ENCODE measurements around the gene IVL. TPM values are rescaled to one million over a fixed set of nuclear protein-coding genes. Genes with fewer than 3 reads are reported as not detected.

Gene IVL
- total RNA-seq, 1 donor from 2014 or later, result not detected

GRCh38 chr1:152940614-152941013 is 32.3 kb downstream of the IVL start:
- ATAC-seq (ENCODE audit: poor library complexity) (no peak), DNase-seq (no peak)
- intact Hi-C loops (cut with DNase I), result no loop called here

DNA sequence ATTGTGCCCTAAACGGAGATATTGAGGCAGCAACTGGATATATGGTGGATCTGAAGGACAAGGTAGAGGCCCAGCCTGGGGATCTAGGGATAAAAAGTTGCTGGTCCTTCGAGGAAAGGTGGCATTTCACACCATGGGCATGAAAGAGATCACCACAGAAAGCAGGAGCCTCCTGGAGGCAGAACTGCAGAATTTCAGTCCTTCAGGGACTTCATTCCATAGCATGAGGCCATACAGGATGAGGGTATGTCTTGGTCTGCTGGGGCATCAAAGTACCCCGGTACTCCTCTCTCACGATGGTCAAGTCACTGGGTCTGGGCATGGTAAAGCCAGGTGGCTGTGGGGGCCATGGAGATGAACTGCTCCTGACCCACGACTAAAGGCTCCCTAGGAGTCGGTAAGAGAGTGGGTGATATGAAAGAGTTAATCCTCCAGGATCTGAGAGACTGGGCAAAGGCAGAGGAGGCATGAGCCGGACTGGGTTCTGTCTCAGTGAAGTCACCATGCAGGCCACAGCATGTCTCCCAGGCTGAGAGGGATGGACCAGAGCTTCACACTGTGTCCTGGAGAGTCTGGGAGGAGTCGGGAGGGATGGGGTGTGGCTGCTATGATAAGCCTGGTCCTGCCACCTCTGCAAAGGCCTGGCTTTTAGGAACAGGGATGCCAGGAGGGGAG is 32.8 kb downstream of the IVL start:
- intact Hi-C loops (cut with DNase I), result no loop called here
- no peak for ATAC-seq (ENCODE audit: poor library complexity)
- DNase-seq, result no peak

- no peak for ATAC-seq (ENCODE audit: poor library complexity)
- intact Hi-C loops (cut with DNase I), result no loop called here
- DNase-seq, result no peak
Measured at GRCh38 chr1:152942161-152942560, 33.8 kb downstream of the IVL start.

GRCh38 chr1:152946248-152946647 is 37.9 kb downstream of the IVL start:
- no peak for DNase-seq
- ATAC-seq (ENCODE audit: poor library complexity), result no peak
- intact Hi-C loops (cut with DNase I), result no loop called here

- ATAC-seq (ENCODE audit: poor library complexity), result no peak
- intact Hi-C loops (cut with DNase I), result no loop called here
- DNase-seq, result no peak
Measured at GRCh38 chr1:152946651-152947256, 38.4 kb downstream of the IVL start, which contains the start of gene SPRR5. Gene SPRR5, plus strand, starts transcription at chr1:152947206. Its CDS starts 1,349 bp downstream, at chr1:152948555.

GRCh38 chr1:152951711-152952110 is 43.4 kb downstream of the IVL start:
- intact Hi-C loops (cut with DNase I), result no loop called here
- ATAC-seq (ENCODE audit: poor library complexity) (no peak), DNase-seq (no peak)

- intact Hi-C loops (cut with DNase I), result no loop called here
- DNase-seq (no peak), ATAC-seq (ENCODE audit: poor library complexity) (no peak)
Measured at GRCh38 chr1:152953761-152954160, 45.4 kb downstream of the IVL start.

DNA sequence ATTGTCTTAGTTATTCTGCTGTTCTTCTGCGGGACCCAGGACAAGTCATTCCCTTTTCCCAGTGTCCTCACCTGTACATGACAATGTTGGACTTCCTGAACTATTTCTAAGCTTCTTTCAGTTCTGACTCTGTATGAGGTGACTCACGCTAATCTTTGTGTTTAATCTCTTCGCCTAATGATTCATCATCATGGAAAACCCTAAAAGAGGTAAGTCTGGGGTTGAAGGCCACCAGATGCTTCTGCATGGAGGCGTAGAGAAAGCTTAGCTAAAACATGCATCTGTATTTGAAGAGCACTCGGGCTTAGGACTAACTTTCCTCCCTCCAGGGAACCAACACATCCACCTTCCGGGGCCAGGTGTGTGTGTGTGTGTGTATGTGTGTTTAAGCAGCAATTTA is 46.1 kb downstream of the IVL start:
- DNase-seq, result no peak
- no peak for ATAC-seq (ENCODE audit: poor library complexity)
- intact Hi-C loops (cut with DNase I), result no loop called here

- ATAC-seq (ENCODE audit: poor library complexity) (no peak), DNase-seq (no peak)
- intact Hi-C loops (cut with DNase I), result no loop called here
Measured at GRCh38 chr1:152957561-152957960, 49.2 kb downstream of the IVL start.

DNA sequence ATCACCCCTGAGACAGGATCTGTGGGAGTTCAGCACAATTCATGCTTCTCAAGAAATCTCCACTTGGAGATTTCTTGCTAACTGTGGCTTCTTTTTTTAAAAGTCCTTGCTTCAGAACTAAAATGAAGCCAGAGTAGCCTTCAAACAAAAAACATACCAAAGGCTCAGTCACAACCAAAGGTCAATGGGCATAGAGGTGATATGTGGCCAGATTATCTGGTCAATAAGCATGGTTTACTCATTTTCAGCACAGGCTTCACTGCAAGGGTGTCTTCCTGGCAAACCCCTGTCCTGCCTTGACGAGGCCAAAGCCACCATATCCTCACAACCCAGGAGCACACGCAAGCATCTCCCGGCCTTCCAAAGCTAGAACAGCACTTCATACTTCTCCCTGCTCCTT is 50.9 kb downstream of the IVL start:
- DNase-seq, result no peak

GRCh38 chr1:152959801-152960451 is 51.6 kb downstream of the IVL start:
- no peak for ATAC-seq (ENCODE audit: poor library complexity)
- DNase-seq, result no peak
- intact Hi-C loops (cut with DNase I), result no loop called here

More for the DNA sequence above, 50.9 kb downstream of the IVL start:
- ATAC-seq (ENCODE audit: poor library complexity), result no peak
- intact Hi-C loops (cut with DNase I), result no loop called here

GRCh38 chr1:152960452-152961044 is 52.2 kb downstream of the IVL start:
- no peak for DNase-seq
- no peak for ATAC-seq (ENCODE audit: poor library complexity)
- intact Hi-C loops (cut with DNase I), result no loop called here

Other genes starting within 250 kb of the IVL start
- gene LCE2D, start 245.2 kb upstream of the IVL start, total RNA-seq, result not detected
- not detected for gene LCE2C, start 233.3 kb upstream of the IVL start, total RNA-seq
- not detected for gene LCE2B, start 222.4 kb upstream of the IVL start, total RNA-seq
- gene LCE2A, start 210.2 kb upstream of the IVL start, total RNA-seq, result not detected
- not detected for gene LCE4A, start 200.4 kb upstream of the IVL start, total RNA-seq
- gene KPRP, start 150.5 kb upstream of the IVL start, total RNA-seq, result not detected
- not detected for gene LCE1F, start 133.4 kb upstream of the IVL start, total RNA-seq
- gene LCE1E, start 122.3 kb upstream of the IVL start, total RNA-seq, result not detected
- gene LCE1D, start 111.8 kb upstream of the IVL start, total RNA-seq, result not detected
- gene LCE1C, start 101.9 kb upstream of the IVL start, total RNA-seq, result not detected
- gene LCE1B, start 96.6 kb upstream of the IVL start, total RNA-seq, result not detected
- not detected for gene LCE1A, start 81.1 kb upstream of the IVL start, total RNA-seq
- not detected for gene LCE6A, start 65.7 kb upstream of the IVL start, total RNA-seq
- not detected for gene LCE7A, start 48.5 kb upstream of the IVL start, total RNA-seq
- not detected for gene SMCP, start 30.2 kb upstream of the IVL start, total RNA-seq
- gene SPRR5, start 38.7 kb downstream of the IVL start, total RNA-seq, result not detected
- gene SPRR4, start 62.1 kb downstream of the IVL start, total RNA-seq, result not detected
- not detected for gene SPRR1A, start 75.5 kb downstream of the IVL start, total RNA-seq
- not detected for gene SPRR3, start 93.2 kb downstream of the IVL start, total RNA-seq
- not detected for gene SPRR1B, start 122.7 kb downstream of the IVL start, total RNA-seq
- gene SPRR2D, start 132.6 kb downstream of the IVL start, total RNA-seq, result not detected
- gene SPRR2A, start 149.0 kb downstream of the IVL start, total RNA-seq, result not detected
- gene SPRR2B, start 163.1 kb downstream of the IVL start, total RNA-seq, result not detected
- gene SPRR2E, start 186.0 kb downstream of the IVL start, total RNA-seq, result not detected
- not detected for gene SPRR2F, start 205.0 kb downstream of the IVL start, total RNA-seq
- not detected for gene SPRR2G, start 242.3 kb downstream of the IVL start, total RNA-seq